Psoas muscle (tissue), 8 donors: ENCODE measurements around the gene EHMT1. TPM values are rescaled to one million over a fixed set of nuclear protein-coding genes. Genes with fewer than 3 reads are reported as not detected.

Experiments used
- ATAC-seq, 4 donors: fragments of 200-7000 bp; cut with Tn5 transposase; one replicate each; pipeline ENCODE4 v1.9.1; 2020; ENCODE audit warnings: moderate library complexity in 3 of 4, mild to moderate bottlenecking in 2 of 4
- DNase-seq, 2 donors: peaks; one replicate each; pipeline ENCODE4 v3.0.0-alpha.2; 2020
- H3K27ac ChIP-seq: fragments of 200-600 bp; one replicate; pipeline ENCODE4 v1.8.0; 2022
- H3K27me3 ChIP-seq, 3 donors: fragments of 200-600 bp in 1 of 3; one replicate each; pipeline versions ENCODE4 v1.6.1 to v1.8.0; 2013 to 2022; ENCODE audit warnings: low read length in 2 of 3, mild to moderate bottlenecking in 2 of 3, moderate library complexity in 1 of 3; ENCODE audit not compliant: insufficient read depth in 3 of 3
- H3K36me3 ChIP-seq, 2 donors: fragments of 200-600 bp in 1 of 2; one replicate each; pipeline versions ENCODE4 v1.6.1 to v1.8.0; 2013 to 2022; ENCODE audit warnings: low read depth in 1 of 2, mild to moderate bottlenecking in 1 of 2, moderate library complexity in 1 of 2; ENCODE audit not compliant: insufficient read depth in 1 of 2
- H3K4me1 ChIP-seq: fragments of 200-600 bp; one replicate; pipeline ENCODE4 v1.8.0; 2022
- H3K4me3 ChIP-seq: fragments of 200-600 bp; one replicate; pipeline ENCODE4 v1.8.0; 2022; ENCODE audit warnings: mild to moderate bottlenecking
- H3K9me3 ChIP-seq: fragments of 200-600 bp; one replicate; pipeline ENCODE4 v1.8.0; 2022
- CTCF ChIP-seq: fragments of 200-600 bp; IDR thresholded peaks from one replicate; pipeline ENCODE4 v1.8.0; 2022; ENCODE audit warnings: antibody characterized with exemption
- WGBS, 3 donors: extraction: QIAGEN DNeasy Blood & Tissue Kit; methylation state at CpG; one replicate each; pipeline versions ENCODE4 v1.1.6 to v1.1.7; 2013; 5-methylcytosine and 5-hydroxymethylcytosine counted together
- intact Hi-C, 2 donors: fragments of 100-400 bp; cut with DNase I; formaldehyde crosslinking; loops; one replicate each; pipeline versions ENCODE4 v1.11.0 to v1.14.2; 2022
- polyA plus RNA-seq, 3 donors: library from polyadenylated mRNA; stranded (reverse); fragments of 200-250 nt; gene quantifications; one replicate each; pipeline ENCODE4 v1.2.3, GENCODE V29; 2013
- total RNA-seq, 4 donors: library from RNA; stranded (reverse); fragmentation: NEBNext Ultra II Directional in 2 of 4; extraction: Animal tissue kit (Norgen Biotek cat#: 25700) in 2 of 4; gene quantifications; one replicate each; pipeline versions ENCODE4 v1.2.1 to v1.2.4, GENCODE V29; 2021 to 2023
- donor health status: healthy with polysubstance abuse.
- donor health status: DM: no; HTN: no; CAD: no; lungs with moderate emphysema.
- donor health status: Bipolar disorder and iron deficiency.
- donor health status: healthy.
- donor health status: DM: yes; HTN: yes; CAD: no.
- donor health status: DM: no; HTN: no; CAD: no.
- donor health status: DM: no; HTN: no; CAD: no.
- donor health status: DM: yes; HTN: yes; CAD: no.

EHMT1 gene
- total and polyA plus RNA-seq, 7 donors, result 29.0 to 49.6 (median 31.2) TPM

GRCh38 chr9:137771580-137771979, 152.8 kb downstream of the EHMT1 start:
- no peak overlapping the region for H3K4me3 ChIP-seq
- H3K4me1 ChIP-seq, result no peaks in the 10 kb centered on the region
- H3K9me3 ChIP-seq, result no peaks in the 10 kb centered on the region
- 72 to 86% (median 82%) methylated on average over 14 of the region's 14 CpGs for WGBS, 3 donors
- ATAC-seq (no peak), DNase-seq (no peak)
- H3K36me3 ChIP-seq, result peaks cover 0 to 60% of the 10 kb centered on the region in 2 donors
- no peak for TF ChIP-seq CTCF
- no peak overlapping the region for H3K27ac ChIP-seq
- intact Hi-C loops, result loop anchor here in 1 of 2 donors (5.0 kb wide), 1 partner anchor 99 kb away; no protein-coding TSS in a partner anchor
- H3K27me3 ChIP-seq, result no peaks in the 10 kb centered on the region

- peaks cover 0 to 60% of the 10 kb centered on the region in 2 donors for H3K36me3 ChIP-seq
- WGBS, 3 donors, result 85 to 91% (median 89%) methylated on average over 12 of the region's 12 CpGs
These were observed 153.6 kb downstream of the EHMT1 start for GRCh38 chr9:137772281-137772873.

GRCh38 chr9:137774775-137775386, 156.1 kb downstream of the EHMT1 start:
- Histone ChIP-seq H3K36me3 (peaks cover 0 to 68% of the 10 kb centered on the region in 2 donors), H3K27me3 (no peaks in the 10 kb centered on the region), H3K4me3 (no peak overlapping the region), H3K9me3 (no peaks in the 10 kb centered on the region), H3K4me1 (no peaks in the 10 kb centered on the region), H3K27ac (no peak overlapping the region)
- intact Hi-C loops, result loop anchor here in 1 of 2 donors (5.0 kb wide), 1 partner anchor 103 kb away; no protein-coding TSS in a partner anchor
- DNase-seq (no peak), ATAC-seq (no peak)
- no peak for TF ChIP-seq CTCF
- 93 to 96% (median 94%) methylated on average over 23 to 24 of the region's 24 CpGs for WGBS, 3 donors

More at GRCh38 chr9:137772281-137772873, 153.6 kb downstream of the EHMT1 start:
- H3K27ac ChIP-seq, result no peak overlapping the region
- no peak for DNase-seq
- intact Hi-C loops, result loop anchor here (2.0 to 5.0 kb wide), 2 partner anchors 100 kb away; no protein-coding TSS in a partner anchor
- peak; percentile 22 for TF ChIP-seq CTCF
- H3K4me3 ChIP-seq, result no peak overlapping the region
- no peaks in the 10 kb centered on the region for H3K9me3 ChIP-seq
- no peaks in the 10 kb centered on the region for H3K27me3 ChIP-seq
- peak in 3 of 4 donors; percentile 38 to 66 (median 60) for ATAC-seq
- H3K4me1 ChIP-seq, result no peaks in the 10 kb centered on the region

- TF ChIP-seq CTCF, result no peak
- WGBS, 3 donors, result 92 to 94% (median 93%) methylated on average over 22 of the region's 22 CpGs
- no peaks in the 10 kb centered on the region for H3K4me1 ChIP-seq
- peaks cover 0 to 62% of the 10 kb centered on the region in 2 donors for H3K36me3 ChIP-seq
- ATAC-seq, result no peak
- no peak for DNase-seq
- no peak overlapping the region for H3K27ac ChIP-seq
- no peak overlapping the region for H3K4me3 ChIP-seq
- H3K27me3 ChIP-seq, result no peaks in the 10 kb centered on the region
- intact Hi-C loops, result no loop called here
- no peaks in the 10 kb centered on the region for H3K9me3 ChIP-seq
These were observed 157.6 kb downstream of the EHMT1 start for GRCh38 chr9:137776306-137776995.
